ENCODE measurements around the gene RBM33. TPM values are rescaled to one million over a fixed set of nuclear protein-coding genes. Genes with fewer than 3 reads are reported as not detected.

Gene RBM33
- total RNA-seq, 2 donors from 2014 or later: 56.9 to 60.2 TPM

DNA sequence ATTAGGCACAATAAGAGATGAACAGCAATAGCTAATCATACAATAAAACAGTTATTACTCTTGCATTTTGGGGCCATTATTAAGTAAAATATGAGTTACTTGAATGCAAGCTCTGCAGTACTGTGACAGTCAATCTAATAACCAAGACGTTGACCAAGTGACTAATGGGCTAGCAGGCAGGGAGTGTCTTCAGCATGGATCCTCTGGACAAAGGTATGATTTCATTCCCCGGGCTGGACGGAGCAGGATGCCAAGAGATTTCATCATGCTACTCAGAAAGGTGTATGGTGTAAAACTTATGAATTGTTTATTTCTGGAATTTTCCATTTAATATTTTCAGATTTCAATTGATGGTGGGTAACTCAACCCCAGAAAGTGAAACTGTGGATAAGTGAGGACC lies 86.9 kb downstream of the RBM33 start:
- DNase-seq: no peak
- peaks cover 3% of the 10 kb centered on the region for H3K4me1 ChIP-seq
- H3K4me3 ChIP-seq: no peak overlapping the region
- intact Hi-C loops (cut with DNase I): no loop called here
- H3K27ac ChIP-seq: no peak overlapping the region
- H3K9ac ChIP-seq (ENCODE audit: low read depth in 2 of 2, low read length in 2 of 2): no peak overlapping the region
- H3K36me3 ChIP-seq: no peaks in the 10 kb centered on the region
- H3K9me3 ChIP-seq: no peaks in the 10 kb centered on the region
- TF ChIP-seq CTCF (IDR thresholded peaks at IDR 0.05): no peak
- no peaks in the 10 kb centered on the region for H3K27me3 ChIP-seq

DNA sequence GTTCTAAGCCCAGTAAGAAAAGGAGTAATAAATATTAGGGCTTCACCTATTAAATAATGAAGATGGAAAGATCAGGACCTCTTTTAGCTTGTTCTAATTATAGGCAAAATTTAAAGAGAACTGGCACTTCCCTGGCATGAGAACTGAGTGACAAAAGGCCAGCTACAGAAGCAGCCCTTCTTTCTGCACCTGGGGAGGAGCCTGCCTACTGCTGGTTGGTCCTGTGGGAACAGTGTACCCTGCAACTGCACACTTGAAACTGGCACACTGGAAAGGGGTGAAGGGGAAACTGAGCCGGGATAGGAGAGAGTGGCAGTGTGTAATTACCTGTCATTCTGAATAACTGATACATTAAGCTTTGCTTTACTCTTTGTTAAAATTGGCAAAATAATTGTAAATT lies 87.4 kb downstream of the RBM33 start:
- Histone ChIP-seq H3K27me3 (no peaks in the 10 kb centered on the region), H3K4me1 (peaks cover 3% of the 10 kb centered on the region), H3K9ac (ENCODE audit: low read depth in 2 of 2, low read length in 2 of 2) (no peak overlapping the region), H3K36me3 (no peaks in the 10 kb centered on the region), H3K27ac (no peak overlapping the region), H3K4me3 (no peak overlapping the region), H3K9me3 (no peaks in the 10 kb centered on the region)
- no peak for TF ChIP-seq CTCF (IDR thresholded peaks at IDR 0.05)
- DNase-seq: no peak
- intact Hi-C loops (cut with DNase I): no loop called here

GRCh38 chr7:155732286-155732685 lies 87.8 kb downstream of the RBM33 start:
- Histone ChIP-seq H3K36me3 (no peaks in the 10 kb centered on the region), H3K9me3 (no peaks in the 10 kb centered on the region), H3K4me3 (no peak overlapping the region), H3K9ac (ENCODE audit: low read depth in 2 of 2, low read length in 2 of 2) (no peak overlapping the region), H3K4me1 (peaks cover 3% of the 10 kb centered on the region), H3K27me3 (no peaks in the 10 kb centered on the region), H3K27ac (no peak overlapping the region)
- intact Hi-C loops (cut with DNase I): no loop called here
- DNase-seq: no peak
- no peak for TF ChIP-seq CTCF (IDR thresholded peaks at IDR 0.05)

DNA sequence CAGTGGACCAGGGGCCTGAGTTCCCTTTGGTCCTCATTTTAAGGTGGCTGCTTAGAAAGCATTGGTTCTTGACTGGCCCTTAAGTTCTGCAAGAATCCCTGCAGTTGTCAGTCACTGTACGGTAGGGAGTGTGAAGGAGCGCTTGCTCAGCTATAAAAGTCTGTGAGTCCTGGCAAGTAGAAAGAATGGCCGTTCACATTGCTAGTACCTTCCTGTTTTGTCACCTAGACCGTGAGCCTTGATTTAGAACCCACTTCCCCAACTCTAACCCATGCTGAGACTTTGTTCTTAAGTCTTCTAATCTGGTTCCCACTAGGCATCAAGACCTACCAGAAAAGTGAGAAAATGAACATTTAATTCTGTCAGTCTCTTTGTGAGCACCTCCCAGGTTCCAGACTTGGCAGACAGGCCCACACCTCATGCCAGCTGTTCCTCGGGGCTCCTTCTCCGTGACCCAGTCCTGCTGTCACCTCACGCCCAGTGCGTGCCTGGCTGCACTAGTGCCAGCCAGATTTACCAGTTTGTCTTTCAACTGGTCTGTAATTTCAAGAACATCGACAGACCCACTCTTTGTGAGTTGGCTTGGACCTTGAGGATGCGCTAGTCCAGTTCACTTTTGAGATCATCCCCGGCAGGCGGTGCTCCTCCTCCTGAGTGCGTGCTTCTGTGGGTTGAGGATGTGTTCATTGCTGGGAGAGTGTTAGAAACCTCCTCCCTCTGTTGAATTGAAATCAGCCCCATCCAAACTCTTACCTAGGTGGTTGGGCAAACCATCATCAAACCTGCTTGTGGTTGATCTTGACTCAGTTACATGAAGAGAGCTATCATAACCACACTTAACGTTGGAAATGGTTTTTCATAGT lies 89.4 kb downstream of the RBM33 start:
- TF ChIP-seq CTCF (IDR thresholded peaks at IDR 0.05): no peak
- H3K36me3 ChIP-seq: no peaks in the 10 kb centered on the region
- no peak for DNase-seq
- no peak overlapping the region for H3K9ac ChIP-seq (ENCODE audit: low read depth in 2 of 2, low read length in 2 of 2)
- no peaks in the 10 kb centered on the region for H3K27me3 ChIP-seq
- no peak overlapping the region for H3K4me3 ChIP-seq
- H3K9me3 ChIP-seq: no peaks in the 10 kb centered on the region
- no peak overlapping the region for H3K27ac ChIP-seq
- intact Hi-C loops (cut with DNase I): no loop called here
- H3K4me1 ChIP-seq: peaks cover 3% of the 10 kb centered on the region

- Histone ChIP-seq H3K36me3 (no peaks in the 10 kb centered on the region), H3K27ac (no peak overlapping the region)
These were observed 90.0 kb downstream of the RBM33 start for GRCh38 chr7:155734445-155734809.

More at GRCh38 chr7:155734445-155734809, 90.0 kb downstream of the RBM33 start:
- no peaks in the 10 kb centered on the region for H3K27me3 ChIP-seq
- no peak overlapping the region for H3K4me3 ChIP-seq
- no peak for DNase-seq
- no peak overlapping the region for H3K9ac ChIP-seq (ENCODE audit: low read depth in 2 of 2, low read length in 2 of 2)
- peaks cover 3% of the 10 kb centered on the region for H3K4me1 ChIP-seq
- no peak for TF ChIP-seq CTCF (IDR thresholded peaks at IDR 0.05)
- no peaks in the 10 kb centered on the region for H3K9me3 ChIP-seq
- intact Hi-C loops (cut with DNase I): no loop called here
